DMS53 treated with DMSO at 0.1 percent for 48 hours (cell line): Measurements from ENCODE around the gene BLCAP.

Experiments
- DNase-seq: peaks from one replicate; lab custom pipeline; 2025; ENCODE audit not compliant: unreplicated experiment; lab: John Stamatoyannopoulos, UW

BLCAP gene

DNA sequence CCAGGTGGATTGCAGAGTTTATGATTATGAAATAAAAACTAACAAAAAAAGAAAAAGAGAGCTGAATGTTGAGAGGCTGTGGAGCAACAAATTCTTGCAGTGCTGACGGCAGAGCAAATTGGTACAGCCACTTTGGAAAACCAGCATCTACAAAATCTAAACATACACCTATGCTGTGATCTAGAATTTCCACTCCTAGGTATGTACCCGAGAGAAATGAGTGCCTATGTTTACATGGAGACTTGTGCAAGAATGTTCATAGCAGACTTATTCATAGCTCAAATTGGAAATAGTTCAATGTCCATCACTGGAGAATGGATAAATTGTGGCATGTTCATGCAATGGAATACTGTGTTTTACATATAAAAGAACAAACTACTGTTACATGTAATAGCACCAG lies 3.0 kb upstream of the BLCAP start:
- no peak for DNase-seq

DNA sequence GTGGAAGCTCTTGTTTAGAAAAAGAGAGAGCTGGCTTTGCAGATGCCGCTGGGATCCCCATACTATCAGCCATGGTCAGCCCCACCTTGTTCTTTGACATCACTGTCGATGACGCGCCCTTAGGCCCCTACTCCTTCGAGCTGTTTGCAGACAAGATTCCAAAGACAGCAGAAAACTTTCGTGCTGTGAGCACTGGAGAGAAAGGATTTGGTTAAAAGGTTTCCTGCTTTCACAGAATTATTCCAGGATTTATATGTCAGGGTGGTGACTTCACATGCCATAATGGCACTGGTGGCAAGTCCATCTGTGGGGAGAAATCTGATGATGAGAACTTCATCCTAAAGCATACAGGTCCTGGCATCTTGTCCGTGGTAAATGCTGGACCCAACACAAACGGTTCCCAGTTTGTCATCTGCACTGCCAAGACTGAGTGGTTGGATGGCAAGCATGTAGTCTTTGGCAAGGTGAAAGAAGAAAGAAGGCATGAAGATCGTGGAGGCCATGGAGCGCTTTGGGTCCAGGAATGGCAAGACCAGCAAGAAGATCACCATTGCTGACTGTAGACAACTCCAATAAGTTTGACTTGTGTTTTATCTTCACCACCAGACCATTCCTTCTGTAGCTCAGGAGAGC lies 2.4 kb upstream of the BLCAP start:
- DNase-seq: no peak

DNA sequence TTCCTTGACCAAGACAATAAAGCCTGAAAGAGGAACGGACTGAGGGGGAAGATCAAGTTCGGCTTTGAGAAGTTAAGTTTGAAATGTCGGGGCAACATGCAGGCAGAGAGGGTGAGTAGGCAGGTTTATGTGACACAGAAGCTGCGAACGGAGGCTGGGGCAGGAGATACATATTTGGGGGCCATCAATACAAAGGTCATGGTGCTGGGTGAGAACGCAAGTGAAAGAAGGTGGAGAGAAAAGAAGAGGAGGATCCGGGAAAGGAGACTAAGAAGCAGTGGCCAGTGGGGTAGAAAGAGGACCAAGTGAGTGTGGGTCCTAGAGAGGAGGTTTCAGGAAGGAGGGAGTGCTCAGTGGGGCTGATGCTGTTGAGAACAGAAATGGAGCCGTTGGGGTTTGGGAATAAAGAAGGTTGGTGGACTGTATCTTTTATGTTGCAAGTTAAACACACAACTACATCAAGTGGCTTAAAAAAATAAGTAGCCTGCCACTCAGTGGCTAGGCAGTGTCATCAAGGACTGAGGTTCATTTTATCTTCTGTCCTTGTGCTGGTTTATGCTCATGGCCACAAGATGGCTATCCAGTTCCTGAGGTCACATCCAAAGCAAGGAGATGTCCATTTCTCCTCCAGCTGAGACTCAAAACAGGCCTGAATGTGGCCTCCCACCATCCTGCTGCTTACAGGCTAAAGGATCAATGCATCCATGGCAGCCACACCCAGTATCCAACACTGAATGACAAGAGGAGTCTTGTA lies 1.7 kb upstream of the BLCAP start:
- no peak for DNase-seq

DNA sequence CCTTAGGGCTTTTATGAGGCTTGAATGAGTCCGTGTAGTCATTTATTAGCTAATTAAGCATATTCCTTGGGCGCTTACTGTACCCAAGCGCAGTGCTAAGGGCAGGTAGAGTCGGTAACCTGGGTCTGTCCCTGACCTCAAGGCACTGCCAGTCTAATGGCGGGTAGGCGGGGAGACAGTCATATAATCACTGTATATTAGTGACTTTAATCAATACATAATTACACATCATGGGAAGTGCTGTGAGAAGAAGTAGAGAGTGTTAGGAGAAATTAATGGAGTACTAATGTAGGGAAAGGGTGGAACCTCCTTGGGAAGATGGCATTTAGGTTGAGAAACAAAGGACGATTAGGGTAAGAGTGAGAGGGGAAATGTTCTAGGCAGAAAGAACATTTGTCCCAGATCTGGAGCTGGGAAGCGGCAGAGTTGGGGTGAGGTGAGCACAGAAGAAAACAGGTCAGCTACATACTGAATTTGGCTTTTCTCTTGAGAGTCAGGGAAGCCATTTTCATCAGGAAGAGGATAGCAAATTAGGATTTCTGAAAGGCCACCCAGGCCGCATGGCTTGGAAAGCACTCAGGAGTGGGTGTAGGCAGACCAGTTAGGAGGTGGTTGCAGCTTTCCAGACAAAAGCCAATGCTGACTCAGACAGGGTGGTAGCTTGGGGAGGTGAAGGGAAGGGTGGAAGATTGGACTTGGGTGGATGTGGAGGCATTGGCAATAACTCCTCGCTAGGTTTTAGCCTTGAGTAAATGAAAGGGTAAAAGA lies 954 bp upstream of the BLCAP start:
- DNase-seq: no peak

DNA sequence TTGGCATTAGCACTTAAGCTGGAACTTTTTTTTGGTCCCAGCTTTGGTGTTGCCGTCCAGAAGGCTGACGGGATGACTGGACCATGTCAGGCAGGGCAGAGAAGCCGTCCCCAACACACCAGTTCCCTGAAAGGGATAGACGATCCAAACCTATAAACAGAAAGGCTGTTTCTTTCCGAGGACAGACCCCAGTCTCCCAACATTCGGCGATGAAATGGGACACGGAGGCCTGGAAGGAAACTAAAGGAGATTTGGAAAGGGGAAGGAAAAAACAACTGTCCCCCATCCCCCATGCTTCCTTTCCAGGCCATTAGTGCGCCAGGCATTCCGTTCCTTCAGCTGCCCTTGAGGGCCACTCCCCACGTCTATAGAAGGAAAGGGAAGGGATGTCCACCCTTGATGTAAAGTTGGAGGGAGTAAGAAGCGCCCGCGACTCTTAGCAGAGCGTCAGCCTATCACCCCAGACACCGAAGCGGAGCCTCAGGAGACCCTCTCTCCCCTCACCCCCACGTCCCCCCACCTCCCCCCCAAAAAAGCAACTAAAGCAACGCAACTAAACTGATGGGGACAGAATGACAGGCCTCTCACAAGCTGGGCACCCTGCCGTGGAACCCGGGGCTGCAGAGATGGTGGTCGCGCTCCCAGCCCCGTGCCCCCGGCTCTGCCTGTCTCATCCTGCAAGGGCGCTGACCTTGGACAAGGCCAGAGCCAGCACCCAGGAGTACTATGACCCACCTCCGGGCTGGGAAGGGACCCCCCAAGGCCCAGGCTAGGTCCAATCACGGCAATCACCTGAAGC lies 638 bp downstream of the BLCAP start:
- DNase-seq: no peak

DNA sequence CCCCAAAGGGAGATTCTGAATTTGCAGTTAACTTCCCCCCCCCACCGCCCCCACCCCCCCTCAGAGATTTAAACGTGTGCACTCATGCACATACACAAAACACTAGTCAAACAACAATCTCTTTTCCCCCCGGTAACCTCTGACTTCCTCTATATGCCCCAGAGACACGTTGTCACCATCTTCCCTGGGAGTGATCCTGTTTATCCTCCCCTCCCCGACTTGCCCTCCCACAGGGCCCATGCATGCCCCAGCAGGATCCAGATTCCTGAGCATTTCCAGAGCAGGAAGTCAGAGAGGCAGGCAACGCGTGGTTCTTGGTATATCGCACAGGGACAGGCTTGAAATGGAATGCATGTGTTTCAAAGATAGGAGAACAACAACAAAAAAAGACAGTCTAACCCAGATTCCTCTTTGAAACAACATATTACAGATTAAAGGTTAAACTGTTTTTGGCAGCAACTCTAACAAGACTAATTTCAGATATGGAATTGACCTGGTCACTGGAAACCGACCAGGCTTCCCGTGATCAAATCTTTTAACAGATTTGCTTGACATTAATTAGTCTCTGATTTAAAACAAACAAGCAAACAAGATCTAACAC lies 1.3 kb downstream of the BLCAP start:
- DNase-seq: no peak

DNA sequence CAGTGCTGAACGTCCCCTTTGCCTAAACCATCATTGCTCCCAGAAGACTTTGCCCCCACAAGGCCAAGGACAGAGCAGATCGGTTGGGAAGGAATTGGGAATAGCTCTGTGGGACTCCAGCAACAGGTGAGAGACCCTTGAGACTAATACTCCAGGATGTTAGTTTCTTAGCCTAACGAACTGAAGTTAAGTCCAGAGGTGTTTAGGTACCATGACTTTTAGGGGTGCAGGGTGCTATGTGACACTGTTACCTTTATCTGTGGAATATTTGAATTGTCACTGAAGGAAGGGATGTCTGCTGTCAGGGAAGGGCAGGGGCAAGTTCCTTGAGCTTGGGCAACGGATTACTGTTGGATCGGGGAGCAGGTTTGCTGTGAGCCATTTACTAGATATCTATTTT lies 1.9 kb downstream of the BLCAP start:
- no peak for DNase-seq

DNA sequence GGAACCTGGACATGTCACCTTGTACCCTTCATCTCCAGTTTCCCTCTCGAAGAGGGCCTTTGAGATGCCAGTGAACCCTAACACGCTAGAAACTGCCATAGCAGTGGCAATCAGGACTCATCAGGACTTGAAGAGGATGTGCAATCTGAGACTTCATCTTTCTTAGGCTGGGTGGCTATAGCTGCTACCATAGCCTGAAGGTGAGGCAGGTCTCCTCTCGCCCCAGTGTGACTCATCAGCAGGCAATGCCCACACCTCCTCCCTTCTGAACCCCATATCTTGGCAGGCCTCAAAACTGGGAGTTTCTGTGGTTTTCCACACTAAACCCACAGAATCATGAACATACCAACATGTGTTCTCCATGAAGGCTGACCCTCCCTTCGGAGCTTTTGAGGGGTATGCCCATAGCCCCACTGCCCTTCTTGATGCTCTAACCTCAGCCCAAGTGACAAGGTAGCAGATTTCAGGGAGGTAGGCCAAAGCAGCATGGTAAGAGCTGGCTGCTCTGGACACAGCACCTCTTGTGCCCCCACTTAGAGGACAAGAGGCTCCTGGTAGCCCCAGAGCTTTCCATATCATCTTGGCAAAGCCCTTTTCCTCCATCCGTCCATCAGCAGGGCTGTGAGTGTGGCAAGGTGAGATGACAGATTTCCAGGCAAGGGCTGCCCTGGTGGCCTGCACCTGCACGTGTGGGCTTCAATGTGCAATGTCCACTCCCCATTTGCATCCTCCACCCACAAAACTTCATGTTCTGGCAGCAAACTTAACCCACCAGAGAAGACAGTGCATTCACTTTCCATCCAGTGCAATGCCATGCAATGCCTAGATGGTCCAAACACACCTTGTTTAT lies 2.6 kb downstream of the BLCAP start:
- peak; percentile 44 for DNase-seq

DNA sequence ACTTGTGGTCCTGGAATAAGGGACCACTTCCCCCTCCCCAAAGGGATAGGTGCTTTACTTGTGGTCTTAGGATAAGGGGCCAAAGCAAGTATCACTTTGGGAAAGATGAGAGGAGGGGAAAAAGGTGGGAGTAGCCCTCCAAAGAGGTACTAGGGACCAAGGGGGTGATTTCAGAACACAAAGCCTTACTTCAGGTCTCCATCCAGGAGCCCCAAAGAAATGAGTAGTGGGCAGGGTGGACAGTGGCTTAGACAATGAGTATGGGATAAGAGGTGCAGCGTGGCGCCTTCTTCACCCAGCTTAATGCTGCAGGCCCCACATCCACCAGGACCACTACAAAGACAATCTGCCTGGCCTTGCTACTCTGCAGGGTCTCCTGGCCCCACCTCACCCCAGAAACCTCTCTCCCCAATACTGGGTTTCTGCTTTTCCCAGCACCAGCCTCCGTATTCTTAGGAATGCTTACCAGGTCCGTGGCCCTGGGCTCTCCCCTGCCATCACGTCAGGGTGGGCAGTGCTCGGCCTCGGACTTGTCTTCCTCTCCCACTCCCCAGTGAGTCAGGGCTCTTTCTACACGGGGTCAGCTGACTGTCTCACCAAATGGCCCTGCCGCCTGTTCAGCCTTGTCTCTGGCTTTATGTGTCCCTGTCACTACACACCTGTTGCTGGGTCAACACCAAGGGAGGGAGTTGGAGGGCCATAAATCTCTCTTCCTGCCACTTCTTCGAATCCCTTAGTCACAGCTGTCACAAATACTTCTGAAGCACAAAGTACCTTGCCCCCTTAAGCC lies 3.6 kb downstream of the BLCAP start:
- peak; percentile 84 for DNase-seq

DNA sequence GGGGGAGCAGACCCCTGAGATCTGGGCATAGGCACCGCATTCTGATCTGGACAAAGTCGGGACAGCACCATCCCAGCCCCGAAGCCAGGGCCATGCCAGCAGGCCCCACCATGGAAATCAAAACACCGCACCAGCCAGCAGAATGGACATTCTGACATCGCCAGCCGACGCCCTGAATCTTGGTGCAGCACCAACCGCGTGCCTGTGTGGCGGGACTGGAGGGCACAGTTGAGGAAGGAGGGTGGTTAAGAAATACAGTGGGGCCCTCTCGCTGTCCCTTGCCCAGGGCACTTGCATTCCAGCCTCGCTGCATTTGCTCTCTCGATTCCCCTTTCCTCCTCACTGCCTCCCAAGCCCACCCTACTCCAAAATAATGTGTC lies 4.7 kb downstream of the BLCAP start:
- DNase-seq: no peak

DNA sequence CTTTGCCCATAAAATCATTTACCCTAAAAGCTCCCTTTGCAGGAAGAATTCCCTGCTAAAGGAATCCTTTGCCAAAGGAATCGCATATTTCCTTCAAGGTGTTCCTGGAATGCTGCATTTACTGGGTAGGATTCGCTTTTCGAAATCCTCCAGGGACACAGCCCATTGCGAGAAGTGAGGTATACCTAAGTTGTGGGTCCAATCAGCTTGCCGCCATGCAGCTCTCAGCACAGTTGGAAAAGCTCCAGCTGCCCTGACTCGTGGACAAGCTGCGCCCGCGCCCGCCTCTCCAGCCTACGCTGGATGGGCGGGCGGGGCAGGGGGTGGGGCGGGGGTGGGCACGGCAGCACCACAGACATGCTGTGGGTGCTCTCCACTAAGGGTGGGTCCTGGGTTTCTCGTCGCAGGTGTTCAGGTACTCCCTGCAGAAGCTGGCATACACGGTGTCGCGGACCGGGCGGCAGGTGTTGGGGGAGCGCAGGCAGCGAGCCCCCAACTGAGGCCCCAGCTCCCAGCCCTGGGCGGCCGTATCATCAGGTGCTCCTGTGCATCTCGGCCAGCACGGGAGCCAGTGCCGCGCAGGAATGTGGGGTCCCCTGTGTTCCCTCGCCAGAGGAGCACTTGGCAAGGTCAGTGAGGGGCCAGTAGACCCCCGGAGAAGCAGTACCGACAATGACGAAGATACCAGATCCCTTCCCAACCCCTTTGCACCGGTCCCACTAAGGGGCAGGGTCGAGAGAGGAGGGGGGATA lies 5.2 kb downstream of the BLCAP start:
- no peak for DNase-seq

DNA sequence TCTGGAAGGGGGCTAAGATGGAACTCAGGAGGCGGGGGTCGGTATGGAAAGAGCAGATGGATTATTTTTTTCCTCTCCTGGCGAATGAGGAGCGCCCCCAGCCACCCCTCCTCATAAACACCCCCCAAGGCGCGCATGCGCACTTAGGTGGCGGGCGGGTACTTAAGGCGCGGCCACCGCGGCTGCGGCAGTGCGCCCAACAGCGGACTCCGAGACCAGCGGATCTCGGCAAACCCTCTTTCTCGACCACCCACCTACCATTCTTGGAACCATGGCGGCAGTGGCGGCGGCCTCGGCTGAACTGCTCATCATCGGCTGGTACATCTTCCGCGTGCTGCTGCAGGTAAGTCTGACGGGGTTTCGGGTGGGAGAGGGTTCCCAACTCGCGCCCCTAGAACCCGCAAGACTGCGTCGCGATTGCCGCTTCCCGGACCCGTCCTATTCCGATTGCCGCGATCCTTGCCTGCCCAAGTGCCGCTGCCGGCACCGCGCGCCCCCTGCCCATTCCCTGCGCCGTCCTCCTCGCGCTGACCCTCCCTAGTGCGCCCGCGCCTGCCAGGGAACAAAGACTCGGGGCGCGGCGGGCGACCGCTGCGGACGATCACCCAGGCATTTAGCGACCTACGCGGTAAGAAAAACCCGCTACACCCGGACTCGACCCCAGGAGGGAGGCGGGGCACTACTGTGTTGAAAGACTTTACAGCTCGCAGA lies 6.5 kb downstream of the BLCAP start, which contains the start of gene NNAT:
Gene NNAT, plus strand, starts transcription at position 190 of the 711 bp plus-strand sequence. Its CDS starts 82 bp downstream, at position 272.
- no peak for DNase-seq

DNA sequence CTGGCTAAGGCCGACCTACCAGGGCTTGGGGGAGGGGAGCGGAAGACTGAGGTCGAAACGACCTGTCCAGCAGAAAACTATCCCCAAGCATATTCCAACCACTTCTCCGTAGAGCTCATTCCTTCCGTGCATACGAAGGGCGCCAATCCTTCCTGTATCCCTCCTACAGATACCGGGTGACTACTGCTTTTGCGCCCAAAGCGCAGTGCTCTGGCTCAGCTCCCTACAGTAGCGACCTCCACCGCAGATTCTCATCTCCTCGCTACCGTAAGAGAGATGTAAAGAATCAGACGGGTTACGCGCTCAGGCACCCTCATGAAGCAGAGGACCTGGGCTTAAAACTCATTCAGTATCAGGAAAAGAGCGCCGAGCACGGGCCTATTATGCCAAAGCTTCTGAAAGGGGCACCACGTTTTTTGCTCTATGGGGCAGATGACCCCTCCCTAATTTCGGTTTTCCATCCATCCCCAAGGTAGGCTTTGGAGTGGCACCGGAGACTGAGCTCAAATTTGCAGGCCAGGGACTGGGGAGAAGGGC lies 7.2 kb downstream of the BLCAP start:
- DNase-seq: no peak

DNA sequence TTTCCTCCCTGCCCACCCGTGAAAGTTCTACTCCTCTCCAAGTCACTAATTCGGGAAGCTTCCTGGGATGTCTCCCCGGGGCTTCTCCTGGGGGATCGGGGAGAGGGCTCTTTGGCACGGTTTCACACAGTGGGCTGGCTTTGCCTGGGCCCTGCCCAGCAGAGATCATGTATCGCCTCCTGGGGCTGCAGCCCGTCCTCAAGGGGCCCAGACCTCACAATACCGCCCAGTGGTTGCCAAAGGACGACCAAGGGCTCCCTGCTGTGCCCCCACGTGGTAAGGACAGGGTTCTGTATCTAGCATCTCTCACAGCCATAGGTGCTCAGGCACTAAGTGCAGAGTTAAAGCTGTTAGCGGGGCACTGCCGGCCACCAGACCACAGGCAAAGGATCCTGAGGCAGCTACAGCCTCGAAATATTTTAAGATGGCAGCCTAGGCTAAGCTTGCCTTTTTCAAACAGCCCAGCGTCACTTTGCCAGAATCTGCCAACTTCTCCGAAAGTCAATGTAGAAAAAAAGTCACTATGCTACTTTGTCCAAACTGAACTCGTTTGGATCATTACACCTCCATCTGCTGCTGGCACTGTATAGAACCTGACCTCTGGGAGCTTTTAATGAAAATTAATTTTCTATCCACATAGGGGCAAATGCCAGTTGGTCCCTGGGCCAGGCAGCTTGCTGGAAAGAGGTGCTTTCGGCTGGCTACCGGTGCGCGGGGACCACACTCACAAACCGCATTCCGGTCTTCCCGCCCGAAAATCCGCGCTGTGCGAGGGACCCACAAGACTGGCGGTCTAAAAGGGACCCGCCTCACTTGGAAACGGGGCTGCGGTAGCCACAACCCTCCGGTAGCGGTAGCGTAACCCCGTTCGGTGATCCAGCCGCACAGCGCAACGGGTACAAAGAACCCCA lies 7.9 kb downstream of the BLCAP start:
- DNase-seq: peak; percentile 58

DNA sequence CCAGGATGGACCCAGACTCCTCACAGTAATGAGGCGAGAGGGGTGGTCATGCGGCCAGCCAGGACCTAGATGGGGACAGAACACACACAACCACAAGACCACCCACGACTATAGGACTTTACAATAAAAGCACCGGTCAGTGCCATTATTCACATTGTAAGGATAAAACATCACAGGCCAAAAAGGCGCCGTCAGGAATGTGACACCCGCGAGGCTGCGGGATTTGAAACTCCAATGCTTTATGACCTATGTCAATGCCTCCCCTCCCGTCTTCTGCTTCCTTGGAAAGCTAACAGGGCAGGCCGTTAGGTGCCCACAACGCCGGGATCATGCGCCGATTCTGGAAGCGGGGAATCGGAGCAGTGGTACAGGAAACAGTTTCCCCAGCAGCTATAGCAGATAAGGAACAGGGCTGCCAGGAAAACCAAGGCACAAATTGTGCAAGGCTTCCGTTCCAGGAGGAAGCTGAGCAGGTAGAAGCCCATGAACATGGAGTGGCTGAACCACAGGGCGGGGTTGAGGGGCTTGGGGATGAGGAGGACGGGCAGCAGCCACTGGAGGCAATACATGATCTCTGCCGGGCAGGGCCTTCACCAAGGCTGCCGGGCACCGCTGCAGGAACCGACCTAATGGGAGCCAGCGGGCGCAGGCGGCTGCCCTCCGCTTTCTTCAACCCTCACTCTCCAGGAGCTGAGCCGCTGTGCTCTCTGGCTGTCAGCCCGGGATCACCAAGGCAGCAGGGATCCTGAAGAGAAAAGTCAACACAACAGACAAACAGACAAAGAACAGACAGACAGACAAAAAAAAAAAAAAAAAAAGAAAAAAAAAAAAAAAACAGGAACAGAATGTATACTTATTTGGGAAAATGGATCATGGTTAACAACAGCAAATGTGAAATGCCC lies 8.8 kb downstream of the BLCAP start:
- DNase-seq: peak; percentile 77
